RWPE1 (cell line): ENCODE measurements around the gene SHLD1.
A peak's percentile ranks its signal among the peaks of the same experiment; 100 is the strongest.
"Not testable (repeated sequence)": the region's sequence is repeated elsewhere in the genome, so short reads cannot be mapped to it uniquely, and the experiment has no call there.

Source experiments
- CTCF ChIA-PET: fragments of 350-600 bp; sonication (Branson Sonifier 250); formaldehyde crosslinking; extraction: SDS; loops from one replicate; lab custom pipeline; 2021; lab: Yijun Ruan, JAX
- POLR2A ChIA-PET: fragments of 400-600 bp; formaldehyde crosslinking; extraction: SDS; loops from one replicate; lab custom pipeline; 2020; ENCODE audit warnings: antibody characterized with exemption; ENCODE audit not compliant: low non-redundant PET; lab: Yijun Ruan, JAX
- DNase-seq: peaks from one replicate; pipeline ENCODE4 v3.0.0; 2012; ENCODE audit warnings: low spot score
- H3K27ac ChIP-seq: fragments of 450-650 bp; 2 replicates; pipeline ENCODE4 v1.5.1; 2017
- CTCF ChIP-seq: fragments of 450-650 bp; conservative IDR thresholded peaks from 2 replicates; pipeline ENCODE4 v1.5.1; 2017; ENCODE audit warnings: low read depth, mild to moderate bottlenecking

Gene SHLD1

GRCh38 chr20:5746064-5746463 lies 4.1 kb upstream of the SHLD1 start:
- no peak overlapping the region for H3K27ac ChIP-seq
- ChIA-PET POLR2A (interaction anchor here (0.6 kb wide), 1 partner anchor 122 kb away, joined by 3 read pairs; no protein-coding TSS in a partner anchor), CTCF (no interaction called here)
- TF ChIP-seq CTCF: no peak
- no peak for DNase-seq

- ChIA-PET CTCF (no interaction called here), POLR2A (no interaction called here)
- TF ChIP-seq CTCF: no peak
- DNase-seq: no peak
- no peak overlapping the region for H3K27ac ChIP-seq
Measured at GRCh38 chr20:5748246-5748645, 2.0 kb upstream of the SHLD1 start.

- POLR2A ChIA-PET, CTCF ChIA-PET, DNase-seq: not testable (repeated sequence)
- H3K27ac ChIP-seq: peak overlapping the region; percentile 92
Measured at GRCh38 chr20:5749512-5749951, 669 bp upstream of the SHLD1 start.

GRCh38 chr20:5751856-5752255 lies 1.7 kb downstream of the SHLD1 start:
- CTCF ChIA-PET: no interaction called here
- TF ChIP-seq CTCF: no peak
- POLR2A ChIA-PET: interaction anchor here (0.6 kb wide), 1 partner anchor 195 kb away, joined by 4 read pairs; no protein-coding TSS in a partner anchor

GRCh38 chr20:5753814-5754213 lies 3.6 kb downstream of the SHLD1 start:
- no peak for DNase-seq
- ChIA-PET CTCF (interaction anchor here (1.7 kb wide), 1 partner anchor 34 kb away, joined by 8 read pairs; no protein-coding TSS in a partner anchor), POLR2A (no interaction called here)
- no peak for TF ChIP-seq CTCF
- no peak overlapping the region for H3K27ac ChIP-seq

More at GRCh38 chr20:5751856-5752255, 1.7 kb downstream of the SHLD1 start:
- no peak for DNase-seq
- no peak overlapping the region for H3K27ac ChIP-seq

GRCh38 chr20:5757949-5758348 lies 7.7 kb downstream of the SHLD1 start:
- CTCF ChIA-PET: interaction anchor here (0.6 kb wide), 1 partner anchor 153 kb away, joined by 4 read pairs; no protein-coding TSS in a partner anchor

More at GRCh38 chr20:5757949-5758348, 7.7 kb downstream of the SHLD1 start:
- TF ChIP-seq CTCF: no peak
- H3K27ac ChIP-seq: no peak overlapping the region
- no peak for DNase-seq
- POLR2A ChIA-PET: no interaction called here
